OCI-LY7 (cell line): ENCODE data around the gene ASXL1. TPM values are rescaled to one million over a fixed set of nuclear protein-coding genes. Genes with fewer than 3 reads are reported as not detected.
A peak's percentile ranks its signal among the peaks of the same experiment; 100 is the strongest.

Experiments used
- Bru-seq: library from RNA; stranded (reverse); fragments of 400-500 nt; gene quantifications from one replicate; lab custom pipeline; 2021; lab: Mats Ljungman, UMichigan
- BruChase-seq, 2 experiments: library from RNA; stranded (reverse); fragments of 400-500 nt; gene quantifications; one replicate each; lab custom pipeline; 2021; lab: Mats Ljungman, UMichigan
- BruUV-seq: library from RNA; stranded (reverse); fragments of 400-500 nt; replicated peaks from 2 replicates; lab custom pipeline; 2021; lab: Mats Ljungman, UMichigan
- CTCF ChIA-PET: fragments of 300-600 bp; sonication (Branson Sonifier 250); formaldehyde crosslinking; loops from one replicate; lab custom pipeline; 2022; ENCODE audit warnings: antibody characterized with exemption; ENCODE audit not compliant: unreplicated experiment; lab: Charles Lee
- POLR2A ChIA-PET: fragments of 300-600 bp; sonication (Branson Sonifier 250); formaldehyde crosslinking; loops from one replicate; lab custom pipeline; 2022; ENCODE audit warnings: antibody characterized with exemption; lab: Charles Lee
- DNase-seq: peaks from one replicate; pipeline ENCODE4 v3.0.0-alpha.2; 2015; ENCODE audit warnings: low spot score
- H2AFZ ChIP-seq: fragments of 200-600 bp; sonication (generic), shearing (Covaris generic); 2 replicates; pipeline ENCODE4 v1.6.1; 2014; ENCODE audit warnings: mild to moderate bottlenecking, antibody characterized with exemption, low read length, moderate library complexity
- H3K27ac ChIP-seq: fragments of 200-600 bp; sonication (generic); 2 replicates; pipeline ENCODE4 v1.5.1; 2014; ENCODE audit warnings: mixed run types, low read depth, mild to moderate bottlenecking, moderate library complexity, low read length, inconsistent platforms; ENCODE audit not compliant: poor library complexity, severe bottlenecking
- H3K36me3 ChIP-seq: fragments of 200-600 bp; sonication (generic); 2 replicates; pipeline ENCODE4 v1.6.1; 2014; ENCODE audit warnings: mild to moderate bottlenecking, antibody characterized with exemption, low read length, moderate library complexity, mixed read lengths; ENCODE audit not compliant: insufficient read depth
- H3K4me1 ChIP-seq: fragments of 200-600 bp; sonication (generic); 2 replicates; pipeline ENCODE4 v1.5.1; 2014; ENCODE audit warnings: mild to moderate bottlenecking, low read length; ENCODE audit not compliant: insufficient read depth, poor library complexity, severe bottlenecking
- H3K4me2 ChIP-seq: fragments of 200-600 bp; sonication (generic); 2 replicates; pipeline ENCODE4 v1.6.1; 2014; ENCODE audit warnings: mild to moderate bottlenecking, low read length
- H3K4me3 ChIP-seq: fragments of 200-600 bp; sonication (generic); 2 replicates; pipeline ENCODE4 v1.5.1; 2014; ENCODE audit warnings: mild to moderate bottlenecking, low read depth, low read length; ENCODE audit not compliant: poor library complexity, severe bottlenecking
- H3K79me2 ChIP-seq: fragments of 200-600 bp; sonication (generic); 2 replicates; pipeline ENCODE4 v1.6.1; 2016; ENCODE audit warnings: low read depth, mild to moderate bottlenecking, low read length, moderate library complexity, mixed read lengths; ENCODE audit not compliant: insufficient read depth
- H3K9me2 ChIP-seq: fragments of 200-600 bp; sonication (generic); 2 replicates; pipeline ENCODE4 v1.6.1; 2016; ENCODE audit warnings: mild to moderate bottlenecking, low read length, mixed read lengths; ENCODE audit not compliant: insufficient read depth
- H3K9me3 ChIP-seq: fragments of 200-600 bp; sonication (generic); 2 replicates; pipeline ENCODE4 v1.6.1; 2014; ENCODE audit warnings: mild to moderate bottlenecking, mixed run types, low read length, mixed read lengths
- H4K20me1 ChIP-seq: fragments of 200-600 bp; sonication (generic); 2 replicates; pipeline ENCODE4 v1.6.1; 2014; ENCODE audit warnings: mild to moderate bottlenecking, antibody characterized with exemption, low read length, moderate library complexity, mixed read lengths; ENCODE audit not compliant: insufficient read depth
- EZH2phosphoT487 ChIP-seq: fragments of 200-600 bp; sonication (generic); IDR thresholded peaks from 2 replicates; pipeline ENCODE4 v1.6.1; 2018; ENCODE audit warnings: low read depth, borderline replicate concordance, mild to moderate bottlenecking, mixed run types, antibody characterized with exemption, low read length, moderate library complexity, mixed read lengths
- intact Hi-C: fragments of 100-400 bp; cut with micrococcal nuclease; formaldehyde crosslinking; loops from one replicate; pipeline ENCODE4 v1.10.0; 2022; ENCODE audit not compliant: unreplicated experiment
- long read RNA-seq: library from polyadenylated mRNA; stranded (forward); transcript quantifications from one replicate; pipeline ENCODE4 v2.0.0, GENCODE V29; 2022
- total RNA-seq, 2 experiments: library from RNA; depleted of rRNA in 1 of 2; stranded (reverse); fragments of >200 nt in 1 of 2; shearing (Covaris generic) in 1 of 2; gene quantifications; 2 replicates each; pipeline ENCODE4 v1.2.3, GENCODE V29; 2014 to 2022
- TF ChIP-seq, protein P1 (sequence below): fragments of 200-600 bp; sonication (generic); conservative IDR thresholded peaks from 2 replicates; pipeline ENCODE4 v1.5.1; 2014; ENCODE audit warnings: mild to moderate bottlenecking, antibody characterized with exemption, low read length, moderate library complexity, mixed read lengths

The ASXL1 gene
- total RNA-seq (2014; rRNA removed; shearing (Covaris generic)) (81.5 and 84.7 TPM in 2 replicates), total RNA-seq (2022) (111 and 122 TPM in 2 replicates), Bru-seq, nascent RNA (percentile 91 among the genes with signal in this experiment), BruChase-seq, experiment 1, labeled RNA remaining after a 6-hour chase (percentile 92 among the genes with signal in this experiment), BruChase-seq, experiment 2, labeled RNA remaining after a 2-hour chase (percentile 90 among the genes with signal in this experiment)
- long read RNA-seq, partial matches to known transcripts, result 20 of 28 reads
- long read RNA-seq, other reads (novel, unspliced or antisense), result 6 of 28 reads

DNA sequence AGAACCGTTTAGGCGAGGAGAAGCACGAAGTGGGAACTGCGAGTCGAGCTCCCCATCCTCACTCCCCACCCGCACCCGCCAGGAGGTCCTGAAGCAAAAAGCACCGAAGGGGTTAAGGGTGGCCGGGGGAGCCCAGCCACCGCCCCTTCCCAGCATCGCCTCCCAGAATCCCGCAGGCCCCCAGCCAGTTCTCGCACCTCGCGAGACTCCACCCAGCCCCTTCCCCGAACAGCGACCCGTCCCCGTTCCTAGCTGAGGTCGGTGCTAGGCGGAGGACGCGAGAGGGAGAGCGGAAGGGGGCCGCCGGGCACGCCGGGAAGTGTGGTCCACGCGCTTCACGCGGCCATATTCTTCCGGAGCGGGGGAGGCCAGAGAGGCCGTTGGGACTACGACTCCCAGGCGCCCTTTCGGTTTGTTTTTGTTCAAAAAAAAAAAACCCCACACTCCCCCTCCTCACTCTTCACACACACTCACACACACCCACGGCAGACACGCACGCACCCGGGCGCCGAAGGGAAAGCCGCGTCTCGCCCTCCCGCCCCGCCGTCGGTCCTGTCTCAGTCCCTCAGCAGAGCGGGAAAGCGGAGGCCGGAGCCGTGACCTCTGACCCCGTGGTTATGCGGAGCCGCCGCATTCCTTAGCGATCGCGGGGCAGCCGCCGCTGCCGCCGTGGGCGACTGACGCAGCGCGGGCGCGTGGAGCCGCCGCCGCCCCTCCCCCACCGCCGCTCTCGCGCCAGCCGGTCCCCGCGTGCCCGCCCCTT lies at the start of gene ASXL1:
TSS of gene ASXL1 (plus strand) at position 463 of the 763 bp plus-strand sequence. CDS start 445 bp downstream, outside the sequence.
- H3K36me3 ChIP-seq, result peaks cover 31% of the 10 kb centered on the region
- peak within 1 kb of the TSS; percentile 75 for H3K27ac ChIP-seq
- H3K9me3 ChIP-seq, result no peaks in the 10 kb centered on the region
- intact Hi-C loops, result loop anchor here (2.0 kb wide), 1 partner anchor 73 kb away; no protein-coding TSS in a partner anchor
- H3K4me2 ChIP-seq, result peak within 1 kb of the TSS; percentile 82
- BruUV-seq, result no TSS peak
- DNase-seq, result peak; percentile 98
- H3K79me2 ChIP-seq, result peaks cover 53% of the 10 kb centered on the region
- peak within 1 kb of the TSS; percentile 43; the same call in 1 of the 2 replicates for H2AFZ ChIP-seq
- peaks cover 19% of the 10 kb centered on the region for H4K20me1 ChIP-seq
- H3K4me1 ChIP-seq, result peaks cover 63% of the 10 kb centered on the region
- TF ChIP-seq, protein P1, sequence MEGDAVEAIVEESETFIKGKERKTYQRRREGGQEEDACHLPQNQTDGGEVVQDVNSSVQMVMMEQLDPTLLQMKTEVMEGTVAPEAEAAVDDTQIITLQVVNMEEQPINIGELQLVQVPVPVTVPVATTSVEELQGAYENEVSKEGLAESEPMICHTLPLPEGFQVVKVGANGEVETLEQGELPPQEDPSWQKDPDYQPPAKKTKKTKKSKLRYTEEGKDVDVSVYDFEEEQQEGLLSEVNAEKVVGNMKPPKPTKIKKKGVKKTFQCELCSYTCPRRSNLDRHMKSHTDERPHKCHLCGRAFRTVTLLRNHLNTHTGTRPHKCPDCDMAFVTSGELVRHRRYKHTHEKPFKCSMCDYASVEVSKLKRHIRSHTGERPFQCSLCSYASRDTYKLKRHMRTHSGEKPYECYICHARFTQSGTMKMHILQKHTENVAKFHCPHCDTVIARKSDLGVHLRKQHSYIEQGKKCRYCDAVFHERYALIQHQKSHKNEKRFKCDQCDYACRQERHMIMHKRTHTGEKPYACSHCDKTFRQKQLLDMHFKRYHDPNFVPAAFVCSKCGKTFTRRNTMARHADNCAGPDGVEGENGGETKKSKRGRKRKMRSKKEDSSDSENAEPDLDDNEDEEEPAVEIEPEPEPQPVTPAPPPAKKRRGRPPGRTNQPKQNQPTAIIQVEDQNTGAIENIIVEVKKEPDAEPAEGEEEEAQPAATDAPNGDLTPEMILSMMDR, result no peak
- no peak for TF ChIP-seq EZH2phosphoT487
- H3K9me2 ChIP-seq, result no peaks in the 10 kb centered on the region
- H3K4me3 ChIP-seq, result peak within 1 kb of the TSS; percentile 87
- CTCF ChIA-PET, result interaction anchor here (0.6 kb wide), 2 partner anchors 66 to 1085 kb away, joined by 3 to 4 read pairs; no protein-coding TSS in a partner anchor
- POLR2A ChIA-PET, result interaction anchor here (1.0 to 1.8 kb wide), 4 partner anchors 13 to 153 kb away, joined by 3 to 6 read pairs (median 4); no protein-coding TSS in a partner anchor

DNA sequence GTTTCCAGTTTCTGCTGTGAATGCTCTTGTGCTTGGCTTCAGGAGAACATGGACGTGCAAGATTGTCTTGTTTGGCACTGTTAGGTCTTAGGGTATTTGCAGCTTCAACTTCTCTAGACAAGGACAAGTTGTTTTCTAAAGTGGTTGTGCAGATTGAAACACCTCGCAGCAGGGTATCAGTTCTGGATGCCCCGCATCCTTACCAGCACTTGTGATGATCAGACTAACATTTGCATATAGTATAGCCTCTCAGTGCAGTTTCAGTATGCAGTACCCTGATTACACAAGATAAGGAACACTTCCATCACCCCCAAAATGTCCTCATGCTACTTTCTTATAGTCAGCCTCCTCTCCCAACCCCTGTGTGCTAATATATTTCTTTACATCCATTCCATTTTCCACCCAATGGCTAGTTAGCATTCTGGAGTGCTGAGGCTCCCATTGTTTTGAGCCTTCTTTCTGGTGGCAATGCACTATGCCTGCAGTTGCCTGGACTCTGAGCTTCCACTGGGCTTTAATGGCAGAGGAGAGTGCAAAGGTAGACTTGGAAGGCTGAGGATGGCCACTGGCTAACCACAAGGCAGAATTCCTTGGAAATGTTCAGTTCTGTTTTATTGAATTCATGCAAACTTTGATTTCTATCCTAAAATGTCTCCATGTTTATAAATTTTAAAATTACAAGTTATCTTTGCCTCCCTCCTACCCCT lies 45.3 kb upstream of the ASXL1 start:
- Histone ChIP-seq H3K4me1 (no peaks in the 10 kb centered on the region), H3K27ac (no peak overlapping the region), H3K9me2 (no peaks in the 10 kb centered on the region), H3K36me3 (peaks cover 76% of the 10 kb centered on the region), H3K79me2 (peaks cover 10% of the 10 kb centered on the region; the same call in 1 of the 2 replicates), H2AFZ (no peak overlapping the region), H3K4me3 (no peak overlapping the region), H4K20me1 (no peaks in the 10 kb centered on the region), H3K4me2 (no peak overlapping the region), H3K9me3 (no peaks in the 10 kb centered on the region)
- POLR2A ChIA-PET, result interaction anchor here (0.6 to 0.9 kb wide), 3 partner anchors 17 to 527 kb away, joined by 3 to 4 read pairs (median 4); no protein-coding TSS in a partner anchor
- intact Hi-C loops, result no loop called here
- CTCF ChIA-PET, result no interaction called here
- no TSS peak for BruUV-seq
- DNase-seq, result no peak
- TF ChIP-seq EZH2phosphoT487, result no peak
- TF ChIP-seq, protein P1, result no peak
